Keratinocyte (primary cell): ENCODE measurements around the gene YPEL1. TPM values are rescaled to one million over a fixed set of nuclear protein-coding genes. Genes with fewer than 3 reads are reported as not detected.

Source experiments
- DNase-seq: peaks from one replicate; pipeline ENCODE4 v3.0.0-alpha.2; 2011; ENCODE audit warnings: low read depth, missing footprints, low spot score
- FAIRE-seq: peaks from 2 replicates; lab custom pipeline; 2011; peaks lifted over from hg19 to GRCh38; lab: Jason Lieb, UNC
- H2AFZ ChIP-seq: 2 replicates; pipeline ENCODE4 v1.6.0; 2012; ENCODE audit warnings: low read length, control low read depth, inconsistent platforms; ENCODE audit not compliant: control insufficient read depth
- H3K27ac ChIP-seq: 2 replicates; pipeline ENCODE4 v1.5.1; 2011; ENCODE audit warnings: low read length; ENCODE audit not compliant: control insufficient read depth, insufficient read depth
- H3K27me3 ChIP-seq: 3 replicates; pipeline ENCODE4 v1.6.0; 2011; ENCODE audit warnings: low read length; ENCODE audit not compliant: control insufficient read depth, insufficient read depth; ENCODE audit errors: extremely low read depth
- H3K36me3 ChIP-seq, 2 experiments: 2 replicates in 1 of 2; 3 replicates in 1 of 2; pipeline ENCODE4 v1.5.1; 2011; ENCODE audit warnings: low read length in 2 of 2, mild to moderate bottlenecking in 1 of 2; ENCODE audit not compliant: control insufficient read depth in 2 of 2, insufficient read depth in 2 of 2; ENCODE audit errors: extremely low read depth in 1 of 2
- H3K4me1 ChIP-seq: 3 replicates; pipeline ENCODE4 v1.5.1; 2011; ENCODE audit warnings: low read length; ENCODE audit not compliant: control insufficient read depth, insufficient read depth; ENCODE audit errors: extremely low read depth
- H3K4me2 ChIP-seq: 3 replicates; pipeline ENCODE4 v1.6.0; 2011; ENCODE audit warnings: low read depth, low read length; ENCODE audit not compliant: control insufficient read depth, insufficient read depth; ENCODE audit errors: extremely low read depth
- H3K4me3 ChIP-seq, 3 experiments: fragments of 200-600 bp in 1 of 3; sonication (generic) in 1 of 3; 2 replicates in 2 of 3; 3 replicates in 1 of 3; pipeline ENCODE4 v1.5.1; 2011 to 2016; ENCODE audit warnings: low read length in 3 of 3, mild to moderate bottlenecking in 3 of 3, control low read depth in 2 of 3, inconsistent platforms in 1 of 3, low read depth in 1 of 3, mixed read lengths in 1 of 3, mixed run types in 1 of 3, moderate library complexity in 1 of 3; ENCODE audit not compliant: control insufficient read depth in 2 of 3, insufficient read depth in 2 of 3; ENCODE audit errors: extremely low read depth in 1 of 3
- H3K79me2 ChIP-seq: 2 replicates; pipeline ENCODE4 v1.6.0; 2012; ENCODE audit warnings: low read length; ENCODE audit not compliant: control insufficient read depth, insufficient read depth
- H3K9ac ChIP-seq: 3 replicates; pipeline ENCODE4 v1.6.0; 2011; ENCODE audit warnings: low read length; ENCODE audit not compliant: control insufficient read depth, insufficient read depth; ENCODE audit errors: extremely low read depth
- H3K9me1 ChIP-seq: 3 replicates; pipeline ENCODE4 v1.6.0; 2011; ENCODE audit warnings: low read length; ENCODE audit not compliant: control insufficient read depth, insufficient read depth; ENCODE audit errors: extremely low read depth
- H3K9me3 ChIP-seq: 2 replicates; pipeline ENCODE4 v1.5.1; 2012; ENCODE audit warnings: low read depth, low read length; ENCODE audit not compliant: control insufficient read depth
- H4K20me1 ChIP-seq: 3 replicates; pipeline ENCODE4 v1.6.0; 2011; ENCODE audit warnings: low read length; ENCODE audit not compliant: control insufficient read depth, insufficient read depth; ENCODE audit errors: extremely low read depth
- EZH2 ChIP-seq: IDR thresholded peaks from one replicate; pipeline ENCODE4 v1.6.1; 2012; ENCODE audit warnings: inconsistent platforms, mild to moderate bottlenecking, low read length, moderate library complexity
- dilution Hi-C: fragments of 300-500 bp; cut with MboI; formaldehyde crosslinking; loops from one replicate; pipeline ENCODE4 v1.7.0; 2020; ENCODE audit warnings: low sequenced_read_pairs; ENCODE audit not compliant: extremely low pct_ligation_motif_present
- polyA plus RNA-seq, 5 experiments: library from polyadenylated mRNA; depleted of rRNA in 3 of 5; stranded (reverse) in 3 of 5; stranded (forward) in 1 of 5; unstranded in 1 of 5; fragments of >200 nt; gene quantifications; 1 replicate in 1 of 5; 2 replicates in 3 of 5; 3 replicates in 1 of 5; pipeline versions ENCODE4 v1.2.1 to v1.2.3, GENCODE V29; 2011 to 2012; ENCODE audit warnings: missing spikeins in 2 of 5, low read depth in 1 of 5, low replicate concordance in 1 of 5
- TF ChIP-seq, protein P1 (sequence below), 3 experiments: IDR thresholded peaks in 1 of 3; conservative IDR thresholded peaks in 1 of 3; optimal IDR thresholded peaks in 1 of 3; 2 replicates in 2 of 3; 3 replicates in 1 of 3; pipeline versions ENCODE3 to v1.5.1; 2011; ENCODE audit warnings: low read length in 3 of 3, mild to moderate bottlenecking in 3 of 3, moderate library complexity in 2 of 3, control low read depth in 1 of 3, inconsistent platforms in 1 of 3; ENCODE audit not compliant: insufficient read depth in 2 of 3; ENCODE audit errors: extremely low read depth in 1 of 3

The YPEL1 gene
- polyA plus RNA-seq, 1 donor (not counting 4 experiments of a cell fraction or from before 2014, with no cell fraction given): 0.03 TPM

DNA sequence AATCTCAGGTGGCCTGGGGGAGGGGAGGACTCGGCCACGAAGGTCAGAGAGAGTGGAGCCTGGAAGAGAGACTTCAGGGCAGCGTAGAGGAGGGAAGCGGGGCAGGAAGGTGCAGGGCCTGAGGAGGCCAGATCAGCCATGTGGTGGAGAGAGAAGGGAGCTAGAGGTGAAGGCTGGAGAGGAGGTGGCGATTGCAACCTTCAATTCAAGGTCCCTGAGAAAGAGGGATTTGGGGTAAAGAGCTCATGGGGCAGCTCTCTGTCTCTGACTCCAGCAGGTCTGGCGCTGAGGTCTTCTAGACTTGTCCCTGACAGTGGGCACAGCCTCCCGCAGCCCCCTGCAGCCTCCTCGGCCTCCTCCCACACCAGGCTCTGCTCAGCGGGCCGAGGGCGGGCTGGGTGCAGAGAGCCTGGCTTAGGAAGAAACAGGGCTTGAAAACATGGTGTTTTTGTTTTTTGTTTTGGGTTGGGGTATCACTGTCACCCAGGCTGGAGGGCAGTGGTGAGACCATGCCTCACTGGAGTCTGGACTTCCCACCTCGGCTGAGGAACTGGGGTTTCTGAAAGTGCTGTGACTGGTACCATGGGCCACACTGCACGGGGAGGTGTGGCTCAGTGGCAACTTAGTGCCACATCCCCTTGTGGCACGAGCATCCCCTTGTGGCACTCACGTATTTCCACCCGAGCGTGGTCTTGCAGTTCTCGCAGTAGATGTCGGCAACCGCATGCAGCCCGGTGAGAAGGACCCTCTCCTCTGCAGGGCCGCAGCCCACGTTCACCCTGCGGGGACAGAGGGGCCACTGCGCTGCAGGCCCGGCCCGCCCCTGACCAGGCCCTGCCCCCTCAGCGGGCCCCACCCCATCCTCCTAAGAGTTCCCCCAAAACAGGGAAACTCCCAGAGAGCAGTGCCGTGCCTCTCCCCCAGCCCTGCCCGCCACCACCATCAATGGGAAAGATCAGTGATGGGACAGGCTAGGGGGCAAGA lies 32.6 kb downstream of the YPEL1 start:
- H3K27me3 ChIP-seq: no peaks in the 10 kb centered on the region
- no peaks in the 10 kb centered on the region for H3K36me3 ChIP-seq
- H3K9ac ChIP-seq: no peak overlapping the region
- no peaks in the 10 kb centered on the region for H3K9me1 ChIP-seq
- dilution Hi-C loops: no loop called here
- no peak overlapping the region for H3K4me3 ChIP-seq
- H3K4me1 ChIP-seq: no peaks in the 10 kb centered on the region
- TF ChIP-seq EZH2: no peak
- TF ChIP-seq, protein P1, sequence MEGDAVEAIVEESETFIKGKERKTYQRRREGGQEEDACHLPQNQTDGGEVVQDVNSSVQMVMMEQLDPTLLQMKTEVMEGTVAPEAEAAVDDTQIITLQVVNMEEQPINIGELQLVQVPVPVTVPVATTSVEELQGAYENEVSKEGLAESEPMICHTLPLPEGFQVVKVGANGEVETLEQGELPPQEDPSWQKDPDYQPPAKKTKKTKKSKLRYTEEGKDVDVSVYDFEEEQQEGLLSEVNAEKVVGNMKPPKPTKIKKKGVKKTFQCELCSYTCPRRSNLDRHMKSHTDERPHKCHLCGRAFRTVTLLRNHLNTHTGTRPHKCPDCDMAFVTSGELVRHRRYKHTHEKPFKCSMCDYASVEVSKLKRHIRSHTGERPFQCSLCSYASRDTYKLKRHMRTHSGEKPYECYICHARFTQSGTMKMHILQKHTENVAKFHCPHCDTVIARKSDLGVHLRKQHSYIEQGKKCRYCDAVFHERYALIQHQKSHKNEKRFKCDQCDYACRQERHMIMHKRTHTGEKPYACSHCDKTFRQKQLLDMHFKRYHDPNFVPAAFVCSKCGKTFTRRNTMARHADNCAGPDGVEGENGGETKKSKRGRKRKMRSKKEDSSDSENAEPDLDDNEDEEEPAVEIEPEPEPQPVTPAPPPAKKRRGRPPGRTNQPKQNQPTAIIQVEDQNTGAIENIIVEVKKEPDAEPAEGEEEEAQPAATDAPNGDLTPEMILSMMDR (optimal IDR thresholded peaks at IDR 0.05 in 1 of 3, IDR thresholded peaks at IDR 0.05 in 1 of 3, conservative IDR thresholded peaks at IDR 0.05 in 1 of 3; ENCODE audit: extremely low read depth in 1 of 3, insufficient read depth in 2 of 3, low read length in 3 of 3): no peak
- no peak for DNase-seq
- no peak overlapping the region for H3K27ac ChIP-seq
- no peaks in the 10 kb centered on the region for H4K20me1 ChIP-seq
- H3K4me2 ChIP-seq: no peak overlapping the region
- no peaks in the 10 kb centered on the region for H3K9me3 ChIP-seq
- no peaks in the 10 kb centered on the region for H3K79me2 ChIP-seq
- FAIRE-seq: no peak
- no peak overlapping the region for H2AFZ ChIP-seq

DNA sequence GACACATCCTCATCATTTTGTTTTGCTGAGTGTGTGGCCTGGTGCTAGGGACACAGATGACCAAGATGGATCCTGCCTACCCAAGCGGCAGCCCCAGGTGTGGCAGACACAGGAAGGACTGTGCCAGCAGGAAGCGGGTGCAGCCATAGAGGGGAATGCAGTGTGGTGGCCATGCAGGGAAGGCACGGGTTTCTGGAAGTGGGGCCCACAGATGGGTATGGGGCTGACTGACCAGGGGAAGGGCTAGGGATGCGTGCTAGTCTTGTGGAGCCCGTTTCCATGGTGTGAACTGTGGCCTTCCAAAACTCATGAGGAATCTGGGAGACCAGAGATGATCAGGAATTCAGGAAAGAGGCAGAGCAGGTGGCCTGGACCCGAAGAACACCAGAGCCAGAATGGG lies 33.5 kb downstream of the YPEL1 start:
- dilution Hi-C loops: no loop called here
- H3K27ac ChIP-seq: no peak overlapping the region
- FAIRE-seq: no peak
- no peaks in the 10 kb centered on the region for H3K4me1 ChIP-seq
- no peak overlapping the region for H3K4me3 ChIP-seq
- no peak overlapping the region for H3K4me2 ChIP-seq
- no peak overlapping the region for H2AFZ ChIP-seq
- H4K20me1 ChIP-seq: no peaks in the 10 kb centered on the region
- no peaks in the 10 kb centered on the region for H3K36me3 ChIP-seq
- TF ChIP-seq, protein P1 (optimal IDR thresholded peaks at IDR 0.05 in 1 of 3, IDR thresholded peaks at IDR 0.05 in 1 of 3, conservative IDR thresholded peaks at IDR 0.05 in 1 of 3; ENCODE audit: extremely low read depth in 1 of 3, insufficient read depth in 2 of 3, low read length in 3 of 3): no peak
- TF ChIP-seq EZH2: no peak
- no peaks in the 10 kb centered on the region for H3K79me2 ChIP-seq
- no peak overlapping the region for H3K9ac ChIP-seq
- no peaks in the 10 kb centered on the region for H3K9me3 ChIP-seq
- DNase-seq: no peak
- H3K9me1 ChIP-seq: no peaks in the 10 kb centered on the region
- H3K27me3 ChIP-seq: no peaks in the 10 kb centered on the region
